NCI-H446 (cell line): Measurements from ENCODE around the gene CYS1.
"Not testable (repeated sequence)": the region's sequence is repeated elsewhere in the genome, so short reads cannot be mapped to it uniquely, and the experiment has no call there.

ENCODE experiments used
- DNase-seq, 2 experiments: peaks; one replicate each; lab custom pipeline; 2025; lab: John Stamatoyannopoulos, UW

The CYS1 gene

GRCh38 chr2:10046931-10047330 is 33.3 kb downstream of the CYS1 start:
- DNase-seq: no peak

GRCh38 chr2:10045561-10046355 is 34.5 kb downstream of the CYS1 start:
- DNase-seq: no peak

DNA sequence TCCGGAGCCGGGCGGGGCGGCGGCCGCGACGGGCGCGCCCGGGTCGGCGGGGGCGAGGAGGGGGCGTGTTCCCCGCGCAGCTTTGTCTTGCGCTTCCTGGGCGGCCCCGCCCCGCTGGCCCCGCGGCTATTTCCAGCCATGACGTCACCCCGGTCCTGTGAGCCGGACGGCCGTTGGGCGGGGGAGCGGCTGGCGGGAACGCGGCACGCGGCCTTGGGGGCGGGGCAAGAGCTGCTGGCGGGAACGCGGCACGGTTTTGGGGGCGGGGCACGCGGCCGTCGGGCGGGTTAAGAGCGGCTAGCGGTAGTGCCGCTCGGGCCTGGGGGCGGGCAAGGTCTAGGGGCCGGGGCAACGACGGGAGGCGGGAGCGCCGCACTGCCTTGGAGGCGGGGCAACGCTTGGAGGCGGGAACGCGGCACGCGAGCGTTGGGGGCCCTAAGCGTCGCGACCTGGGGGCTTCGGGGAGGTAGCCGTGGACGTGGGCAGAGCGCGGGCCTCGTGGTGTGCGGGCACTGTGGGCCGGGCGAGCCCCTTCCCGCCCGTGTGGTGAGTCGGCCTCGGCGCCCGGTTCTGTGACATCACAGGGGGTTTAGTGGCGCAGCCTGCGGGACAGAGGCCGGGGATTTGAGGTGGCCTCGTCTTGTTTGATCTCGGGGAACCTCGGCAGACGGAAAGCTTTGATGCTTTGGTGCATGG is 36.2 kb downstream of the CYS1 start:
- DNase-seq: peak; percentile 88 to 97

DNA sequence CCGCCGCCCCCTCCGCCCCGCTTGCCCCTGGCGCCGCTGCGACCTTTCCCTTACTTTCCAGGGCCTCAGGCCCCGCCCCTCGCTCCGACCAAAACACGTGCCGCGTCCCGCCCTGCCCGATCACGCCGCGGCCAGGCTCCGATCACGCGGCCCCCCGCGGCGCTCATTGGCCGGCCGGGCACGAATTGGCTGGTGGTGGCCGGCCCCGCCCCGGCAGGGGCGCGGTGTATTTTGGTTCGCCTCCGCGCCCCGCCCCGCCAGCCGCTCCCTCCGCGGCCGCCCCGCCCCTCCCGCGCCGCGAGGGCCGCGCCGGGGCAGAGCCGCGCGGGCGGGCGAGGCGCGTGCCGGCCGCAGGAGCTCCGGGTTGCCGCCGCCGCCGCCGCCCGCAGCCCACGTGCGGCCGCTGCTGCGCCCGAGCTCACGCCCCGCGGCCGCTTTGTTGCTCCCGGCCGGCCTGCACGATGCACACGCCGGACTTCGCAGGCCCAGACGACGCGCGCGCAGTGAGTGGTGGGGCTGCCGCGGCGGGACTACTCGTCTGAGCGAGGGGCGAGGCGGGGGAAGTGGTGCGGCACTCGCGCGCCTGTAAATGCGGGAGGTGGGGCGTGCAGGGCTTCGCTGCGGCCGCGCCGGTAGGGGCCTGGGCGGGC is 36.8 kb downstream of the CYS1 start, which contains the start of gene KLF11:
TSS of gene KLF11 (plus strand) at position 295 of the 650 bp plus-strand sequence. CDS start at position 462, 167 bp downstream.
- DNase-seq: peak; percentile 70 to 96

DNA sequence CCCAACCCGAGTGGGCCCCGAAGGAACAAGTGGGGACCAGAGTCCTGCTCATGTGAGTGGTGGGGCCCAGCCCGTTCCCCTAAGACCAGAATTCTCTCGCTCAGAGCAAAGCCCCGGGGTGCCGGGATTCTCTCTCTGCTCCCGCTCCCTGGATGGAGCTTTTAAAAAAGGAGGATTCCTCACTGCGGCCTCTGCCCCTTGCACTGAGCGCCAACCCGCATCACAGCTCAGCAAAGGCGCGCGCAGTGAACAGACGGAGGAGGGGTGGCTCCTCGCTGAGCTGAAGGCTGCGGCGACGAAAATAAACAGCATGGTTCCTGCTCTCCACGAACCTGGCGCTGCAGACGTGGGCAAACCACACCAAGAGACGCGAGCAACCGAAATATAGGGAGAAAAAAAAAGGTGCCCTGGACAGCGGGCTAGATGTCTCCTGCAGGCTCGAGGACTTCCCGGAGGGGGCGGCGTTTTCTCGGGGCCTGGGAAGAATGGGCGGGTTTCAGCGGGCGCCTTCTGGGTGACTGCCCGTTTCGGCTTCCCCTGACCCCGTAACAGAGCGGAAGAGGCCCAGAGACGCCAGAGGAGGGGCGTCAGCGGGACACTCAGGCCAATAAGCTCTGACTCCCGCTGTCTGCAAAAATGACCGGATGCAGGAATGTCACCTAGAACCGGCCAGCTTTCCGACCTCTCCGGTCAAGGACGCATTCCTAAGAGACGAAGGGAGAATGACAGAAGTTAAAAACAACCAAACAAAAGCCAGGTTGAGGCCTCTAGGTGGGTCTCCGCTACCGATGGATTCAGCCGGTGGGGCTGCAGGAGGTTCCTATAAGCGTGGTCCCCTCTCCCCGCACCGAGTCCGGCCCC is 37.7 kb downstream of the CYS1 start:
- DNase-seq: no peak

- DNase-seq: no peak
Measured at GRCh38 chr2:10041711-10042110, 38.5 kb downstream of the CYS1 start.

GRCh38 chr2:10039658-10040410 is 40.4 kb downstream of the CYS1 start:
- peak; percentile 82 to 90 for DNase-seq

DNA sequence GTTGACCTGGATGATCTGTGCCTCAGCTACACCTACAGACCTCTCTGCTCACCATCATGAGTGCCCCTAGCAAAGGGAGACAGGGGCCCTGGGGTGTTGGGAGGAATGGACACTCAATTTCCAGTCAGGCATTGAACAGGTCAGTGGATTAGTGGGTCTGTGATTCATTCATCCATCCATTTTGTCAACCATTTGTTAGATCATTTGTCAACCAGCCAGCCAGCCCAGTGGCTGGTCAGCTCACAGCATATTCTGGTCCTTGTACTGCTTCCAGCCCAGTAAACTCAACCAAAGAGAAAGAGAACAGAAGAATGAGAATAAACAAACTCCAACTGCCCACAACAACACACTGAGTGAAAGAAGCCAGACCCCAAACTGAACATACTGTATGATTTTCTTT is 41.5 kb downstream of the CYS1 start:
- DNase-seq: no peak

GRCh38 chr2:10038123-10038522 is 42.1 kb downstream of the CYS1 start:
- no peak for DNase-seq

- DNase-seq: peak; percentile 38 to 78
Measured at GRCh38 chr2:10036095-10036884, 43.9 kb downstream of the CYS1 start.

DNA sequence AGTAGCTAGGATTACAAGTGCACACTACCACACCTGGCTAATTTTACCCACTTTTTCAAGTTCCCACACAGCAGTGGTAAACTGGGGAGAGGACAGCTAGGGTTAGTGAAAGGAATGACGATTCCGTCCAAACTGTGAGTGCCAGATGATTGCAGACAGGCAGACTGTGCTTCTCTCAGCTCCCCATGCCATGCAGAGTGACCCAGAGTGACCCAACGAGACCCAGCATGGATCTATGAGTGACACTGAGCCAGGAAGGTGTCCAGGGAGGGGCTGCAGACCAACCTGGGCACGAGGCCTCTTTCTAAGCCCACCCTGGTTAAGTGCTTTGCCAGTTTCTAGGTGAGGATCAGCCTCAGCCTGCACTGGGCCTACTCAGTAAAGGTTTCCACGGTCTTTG is 44.6 kb downstream of the CYS1 start:
- DNase-seq: no peak

DNA sequence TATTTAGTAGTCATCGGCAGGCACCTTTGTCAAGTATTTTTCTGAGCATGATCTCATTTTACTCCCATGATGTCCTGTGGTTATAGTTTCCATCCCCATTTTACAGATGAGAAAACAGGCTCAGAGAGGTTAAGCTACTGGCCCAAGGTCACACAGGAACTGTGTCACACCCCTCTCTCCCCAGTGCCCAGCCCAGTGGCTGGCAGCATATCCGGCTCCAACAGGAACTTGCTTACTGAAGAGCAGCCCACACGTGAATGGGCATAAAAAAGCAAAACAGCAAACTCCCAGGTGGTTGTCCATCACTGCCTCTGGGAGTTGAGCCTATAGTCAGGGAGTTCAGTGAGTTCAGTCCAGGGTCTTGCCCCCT is 45.2 kb downstream of the CYS1 start:
- DNase-seq: no peak

- DNase-seq: no peak
Measured at GRCh38 chr2:10034333-10035052, 45.7 kb downstream of the CYS1 start.

DNA sequence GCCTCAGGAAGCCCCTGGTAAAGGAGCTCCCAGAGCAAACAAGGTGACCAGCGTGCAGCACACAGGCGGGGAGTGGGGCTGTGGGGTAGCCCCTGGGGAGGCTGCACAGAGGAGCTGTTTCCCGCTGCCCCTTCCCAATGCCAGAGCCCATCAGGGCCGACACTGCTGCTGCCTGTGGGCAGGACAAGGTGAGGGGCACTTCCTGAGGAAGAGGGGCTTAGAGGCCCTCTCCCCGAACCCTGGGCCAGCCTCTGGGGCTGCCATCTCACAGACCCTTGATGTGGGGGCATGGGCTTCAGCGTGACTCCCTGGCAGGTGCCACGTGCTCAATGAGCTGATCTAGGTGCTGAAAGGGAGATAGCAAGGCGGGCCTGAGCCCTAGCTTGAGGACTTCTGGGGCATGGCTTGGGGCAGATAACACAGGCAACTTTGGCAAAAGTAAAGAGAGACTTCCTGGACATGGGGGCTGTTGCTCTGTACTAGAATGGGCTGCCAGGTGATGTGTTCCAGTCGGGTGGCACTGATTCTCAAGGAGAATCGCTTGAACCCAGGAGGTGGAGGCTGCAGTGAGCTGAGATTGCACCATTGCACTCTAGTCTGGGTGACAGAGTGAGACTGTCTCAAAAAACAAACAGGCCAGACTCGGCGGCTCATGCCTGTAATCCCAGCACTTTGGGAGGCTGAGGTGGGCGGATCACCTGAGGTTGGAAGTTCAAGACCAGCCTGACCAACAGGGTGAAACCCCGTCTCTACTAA is 46.8 kb downstream of the CYS1 start:
- no peak for DNase-seq

- no peak for DNase-seq
Measured at GRCh38 chr2:10032746-10033105, 47.5 kb downstream of the CYS1 start.

DNA sequence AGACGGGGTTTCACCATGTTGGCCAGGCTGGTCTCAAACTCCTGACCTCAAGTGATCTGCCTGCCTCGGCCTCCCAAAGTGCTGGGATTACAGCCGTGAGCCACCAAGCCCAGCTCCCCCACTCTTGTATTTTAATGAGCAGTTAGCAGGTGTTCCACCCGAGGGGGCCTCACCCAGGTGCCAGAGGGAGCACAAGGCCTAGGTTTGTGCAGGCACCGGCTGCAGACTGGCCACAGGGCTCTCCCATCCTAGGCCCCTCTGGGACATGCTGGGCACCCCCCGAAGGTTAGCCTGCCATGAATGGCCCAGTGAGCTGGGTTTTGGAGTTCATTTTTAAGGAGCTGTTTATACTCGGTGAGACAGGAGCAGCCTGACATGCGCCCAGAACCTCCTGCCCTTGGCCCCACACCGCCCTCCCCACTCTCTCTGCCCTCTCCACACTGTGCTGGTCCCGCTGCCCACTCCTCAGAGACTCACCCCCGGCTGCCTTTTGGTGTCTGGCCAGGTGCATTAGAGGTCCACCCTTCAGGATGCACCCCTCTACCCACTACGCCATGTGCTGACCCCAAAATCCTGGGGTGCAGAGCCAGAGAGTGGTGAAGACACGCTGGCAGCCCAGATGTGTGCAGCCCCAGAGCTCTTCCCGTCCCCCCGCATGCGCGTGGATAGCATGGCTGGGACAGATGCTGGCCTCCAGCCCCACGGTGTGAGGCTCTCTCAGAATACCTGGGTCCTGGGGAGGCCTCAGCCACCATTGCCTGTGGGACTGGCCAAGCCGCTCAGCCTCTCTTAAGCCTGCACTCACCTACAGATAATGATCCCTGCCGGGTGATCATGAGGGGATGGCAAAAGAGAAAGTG is 48.1 kb downstream of the CYS1 start:
- DNase-seq: no peak

GRCh38 chr2:10030798-10031197 is 49.4 kb downstream of the CYS1 start:
- not testable (repeated sequence) for DNase-seq

DNA sequence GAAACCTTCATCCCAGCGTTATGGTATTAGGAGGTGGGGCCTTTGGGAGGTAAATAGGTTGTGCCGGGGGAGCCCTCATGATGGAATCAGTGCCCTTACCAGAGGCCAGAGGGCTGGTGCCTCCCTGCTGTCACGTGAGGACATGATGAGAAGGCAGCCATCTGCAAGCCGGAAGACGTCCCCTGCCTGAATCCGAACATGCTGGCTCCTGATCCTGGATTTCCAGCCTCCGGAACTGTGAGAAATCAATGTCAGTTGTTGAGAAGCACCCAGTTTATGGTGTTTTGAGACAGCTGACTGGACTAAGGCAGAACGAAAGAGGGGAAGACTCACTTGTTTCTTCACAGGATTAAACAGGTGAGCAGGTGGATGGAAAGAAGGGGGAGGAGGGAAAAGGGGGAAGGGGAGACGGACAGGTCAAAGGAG is 49.9 kb downstream of the CYS1 start:
- no peak for DNase-seq
